Kidney (tissue), 14 donors: ENCODE measurements around the gene LTBP4. TPM values are rescaled to one million over a fixed set of nuclear protein-coding genes. Genes with fewer than 3 reads are reported as not detected.

Experiments
- DNase-seq, 5 donors: peaks; one replicate each; pipeline ENCODE4 v3.0.0-alpha.2; 2013 to 2020
- FAIRE-seq: peaks from 2 replicates; lab custom pipeline; 2012; peaks lifted over from hg19 to GRCh38; lab: Jason Lieb, UNC
- H3K27ac ChIP-seq, 2 donors: one replicate each; pipeline ENCODE4 v1.7.0; 2013; ENCODE audit warnings: low read depth in 2 of 2, low read length in 2 of 2, inconsistent platforms in 1 of 2
- H3K27me3 ChIP-seq: one replicate; pipeline ENCODE4 v1.7.1; 2013; ENCODE audit warnings: low read length, inconsistent platforms; ENCODE audit not compliant: control insufficient read depth, insufficient read depth
- H3K36me3 ChIP-seq, 3 donors: one replicate each; pipeline versions ENCODE4 v1.7.0 to v1.7.1; 2013; ENCODE audit warnings: low read length in 3 of 3, control low read depth in 1 of 3, inconsistent platforms in 1 of 3; ENCODE audit not compliant: insufficient read depth in 3 of 3, control insufficient read depth in 2 of 3
- H3K4me1 ChIP-seq, 3 donors: one replicate each; pipeline versions ENCODE4 v1.7.0 to v1.7.1; 2013; ENCODE audit warnings: low read length in 3 of 3, inconsistent platforms in 1 of 3, low read depth in 1 of 3; ENCODE audit not compliant: control insufficient read depth in 2 of 3, insufficient read depth in 2 of 3
- H3K4me3 ChIP-seq, 3 donors: one replicate each; pipeline versions ENCODE4 v1.7.0 to v1.8.1; 2013; ENCODE audit warnings: low read length in 3 of 3, control low read depth in 1 of 3, inconsistent platforms in 1 of 3
- H3K9ac ChIP-seq, 3 donors: one replicate each; pipeline versions ENCODE4 v1.7.0 to v1.7.1; 2013; ENCODE audit warnings: low read length in 3 of 3, control low read depth in 1 of 3, inconsistent platforms in 1 of 3
- H3K9me3 ChIP-seq, 3 donors: one replicate each; pipeline versions ENCODE4 v1.7.0 to v1.7.1; 2013; ENCODE audit warnings: low read length in 3 of 3, control low read depth in 1 of 3, inconsistent platforms in 1 of 3; ENCODE audit not compliant: control insufficient read depth in 2 of 3, insufficient read depth in 1 of 3
- CTCF ChIP-seq: IDR thresholded peaks from 3 replicates; pipeline ENCODE4 v1.5.1; 2012; ENCODE audit warnings: mild to moderate bottlenecking, moderate library complexity, borderline replicate concordance; ENCODE audit not compliant: insufficient read depth; ENCODE audit errors: extremely low read depth
- intact Hi-C: fragments of 100-400 bp; cut with DNase I; formaldehyde crosslinking; loops from one replicate; pipeline ENCODE4 v1.11.1; 2022
- polyA plus RNA-seq: library from polyadenylated mRNA; stranded (reverse); fragments of 350-450 nt; fragmentation: Illumina TruSeq; extraction: RNeasy Lipid Tissue Mini Kit (QIAGEN cat#74804); gene quantifications from one replicate; pipeline ENCODE4 v1.2.3, GENCODE V29; 2014; ENCODE audit warnings: low read depth, low replicate concordance; ENCODE audit not compliant: insufficient read depth
- total RNA-seq: library from RNA; stranded (reverse); fragmentation: NEBNext Ultra II Directional; extraction: Animal tissue kit (Norgen Biotek cat#: 25700); gene quantifications from one replicate; pipeline ENCODE4 v1.2.1, GENCODE V29; 2021
- donor health status: control.
- donor health status: control.
- donor health status: control.
- donor health status: control.
- donor health status: control.
- donor health status: DM: yes; HTN: yes; CAD: no.
- donor health status: Normal renal cell carcinoma (clear cell type).

LTBP4 gene
- total and polyA plus RNA-seq, 2 donors from 2014 or later: 52.1 to 155 TPM

DNA sequence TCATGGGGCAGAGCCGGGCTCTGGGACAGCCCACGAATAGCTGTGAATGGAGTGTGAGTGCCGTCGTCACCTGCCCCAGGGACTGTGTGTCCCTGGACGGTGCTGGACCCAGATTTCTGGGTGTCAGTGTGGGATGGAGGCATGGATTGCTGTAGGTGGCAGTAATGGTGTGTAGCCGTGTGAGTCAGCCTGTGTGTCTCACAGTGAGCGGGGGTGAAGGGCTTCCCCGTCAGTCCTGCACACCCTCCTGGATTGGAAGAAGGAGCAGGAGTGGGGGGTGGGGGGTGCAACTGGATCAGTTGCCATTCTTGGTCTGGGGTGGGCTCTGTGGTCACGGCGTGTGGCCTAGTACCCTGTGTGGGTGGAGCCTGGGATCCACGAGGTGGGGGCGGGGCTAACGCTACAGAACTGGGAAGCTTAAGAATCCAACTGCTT is 6.5 kb upstream of the LTBP4 start:
- TF ChIP-seq CTCF: no peak
- intact Hi-C loops: loop anchor here (10.0 kb wide), 1 partner anchor 50 kb away; no protein-coding TSS in a partner anchor
- FAIRE-seq: no peak

GRCh38 chr19:40596608-40597328 is 4.4 kb upstream of the LTBP4 start:
- no peak overlapping the region for H3K4me3 ChIP-seq

More for the DNA sequence above, 6.5 kb upstream of the LTBP4 start:
- Histone ChIP-seq H3K9ac (no peak overlapping the region), H3K27ac (no peak overlapping the region), H3K4me3 (no peak overlapping the region), H3K9me3 (no peaks in the 10 kb centered on the region), H3K36me3 (no peaks in the 10 kb centered on the region), H3K4me1 (peaks cover 0 to 3% (median 2%) of the 10 kb centered on the region in 3 donors), H3K27me3 (peaks cover 2% of the 10 kb centered on the region)
- peak in 2 of 5 donors; percentile 60 to 67 for DNase-seq

DNA sequence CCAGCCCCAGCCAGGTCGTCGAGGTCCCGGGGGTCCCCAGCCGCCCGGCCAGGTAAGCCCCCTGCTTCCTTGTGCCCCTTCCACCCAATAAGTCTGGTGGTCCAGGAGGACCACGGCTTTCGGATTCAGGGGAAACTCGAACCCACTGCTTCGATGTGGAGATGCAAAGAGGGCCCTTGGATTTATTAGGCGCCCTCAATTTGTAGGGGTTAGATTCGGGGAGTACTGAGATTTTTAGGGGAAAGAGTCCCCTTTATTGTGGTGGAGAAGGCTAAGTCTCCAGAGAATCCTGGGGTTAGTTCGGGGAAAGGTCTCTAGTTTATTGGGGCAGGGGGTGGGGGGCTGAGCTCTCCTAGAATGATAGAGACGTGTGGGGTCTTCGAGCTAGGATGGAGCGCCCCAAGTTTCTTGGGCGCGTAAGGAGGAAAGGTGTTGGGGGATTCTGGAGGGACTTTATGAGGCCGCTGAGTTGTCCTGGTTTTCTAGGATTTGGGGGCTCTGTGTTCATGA is 3.8 kb upstream of the LTBP4 start:
- no peak overlapping the region for H3K9ac ChIP-seq
- H3K27ac ChIP-seq: no peak overlapping the region
- H3K27me3 ChIP-seq: peaks cover 2% of the 10 kb centered on the region
- H3K36me3 ChIP-seq: no peaks in the 10 kb centered on the region
- peaks cover 0 to 11% (median 3%) of the 10 kb centered on the region in 3 donors for H3K4me1 ChIP-seq
- no peaks in the 10 kb centered on the region for H3K9me3 ChIP-seq
- no peak for FAIRE-seq
- H3K4me3 ChIP-seq: no peak overlapping the region
- intact Hi-C loops: loop anchor here (10.0 kb wide), 1 partner anchor 53 kb away; no protein-coding TSS in a partner anchor
- no peak for DNase-seq
- TF ChIP-seq CTCF: no peak

More at GRCh38 chr19:40596608-40597328, 4.4 kb upstream of the LTBP4 start:
- no peak for TF ChIP-seq CTCF
- Histone ChIP-seq H3K27me3 (peaks cover 2% of the 10 kb centered on the region), H3K4me1 (peaks cover 0 to 10% (median 3%) of the 10 kb centered on the region in 3 donors), H3K27ac (no peak overlapping the region), H3K9me3 (no peaks in the 10 kb centered on the region), H3K9ac (no peak overlapping the region), H3K36me3 (no peaks in the 10 kb centered on the region)
- intact Hi-C loops: loop anchor here (10.0 kb wide), 1 partner anchor 52 kb away; no protein-coding TSS in a partner anchor
- DNase-seq (peak; percentile 59 to 85 (median 76)), FAIRE-seq (no peak)
